ENCODE data around the gene GPR39. TPM values are rescaled to one million over a fixed set of nuclear protein-coding genes. Genes with fewer than 3 reads are reported as not detected.

Gene GPR39
- total and polyA plus RNA-seq, 7 donors = 0.05 to 0.08 TPM; not detected in 5

DNA sequence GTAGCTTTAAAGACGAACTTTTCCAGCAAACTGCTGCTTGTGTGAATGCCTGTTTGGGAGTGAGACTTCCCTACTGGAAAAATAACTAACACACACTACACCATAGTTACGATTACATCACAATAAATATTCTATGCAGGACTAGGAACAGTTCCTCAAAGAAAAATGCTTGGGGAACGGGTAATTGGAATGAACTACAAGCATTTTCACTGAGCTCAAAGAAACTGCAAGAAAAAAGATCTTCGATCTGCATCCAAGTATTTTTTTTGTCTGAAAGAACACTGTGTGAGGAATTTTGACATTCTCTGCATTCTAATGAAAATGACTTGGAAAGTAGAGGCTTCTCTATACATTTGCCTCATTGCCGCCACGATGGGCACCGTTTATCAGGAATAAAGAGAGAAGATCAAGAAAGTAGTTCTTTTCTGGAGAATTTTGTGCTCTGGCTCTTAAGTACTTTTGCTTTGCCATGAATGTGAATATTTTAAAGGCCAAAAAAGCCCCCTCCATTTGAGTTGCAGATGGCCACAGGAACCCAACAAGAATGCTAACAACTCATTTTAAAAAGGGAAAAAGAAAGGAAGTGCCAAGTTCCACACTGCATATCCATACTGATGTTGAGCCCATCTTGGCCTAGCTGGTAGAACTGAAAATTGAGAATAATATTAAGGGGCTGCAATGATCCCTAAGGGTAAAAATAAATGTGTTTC lies 239.8 kb downstream of the GPR39 start:
- TF ChIP-seq, protein P1, sequence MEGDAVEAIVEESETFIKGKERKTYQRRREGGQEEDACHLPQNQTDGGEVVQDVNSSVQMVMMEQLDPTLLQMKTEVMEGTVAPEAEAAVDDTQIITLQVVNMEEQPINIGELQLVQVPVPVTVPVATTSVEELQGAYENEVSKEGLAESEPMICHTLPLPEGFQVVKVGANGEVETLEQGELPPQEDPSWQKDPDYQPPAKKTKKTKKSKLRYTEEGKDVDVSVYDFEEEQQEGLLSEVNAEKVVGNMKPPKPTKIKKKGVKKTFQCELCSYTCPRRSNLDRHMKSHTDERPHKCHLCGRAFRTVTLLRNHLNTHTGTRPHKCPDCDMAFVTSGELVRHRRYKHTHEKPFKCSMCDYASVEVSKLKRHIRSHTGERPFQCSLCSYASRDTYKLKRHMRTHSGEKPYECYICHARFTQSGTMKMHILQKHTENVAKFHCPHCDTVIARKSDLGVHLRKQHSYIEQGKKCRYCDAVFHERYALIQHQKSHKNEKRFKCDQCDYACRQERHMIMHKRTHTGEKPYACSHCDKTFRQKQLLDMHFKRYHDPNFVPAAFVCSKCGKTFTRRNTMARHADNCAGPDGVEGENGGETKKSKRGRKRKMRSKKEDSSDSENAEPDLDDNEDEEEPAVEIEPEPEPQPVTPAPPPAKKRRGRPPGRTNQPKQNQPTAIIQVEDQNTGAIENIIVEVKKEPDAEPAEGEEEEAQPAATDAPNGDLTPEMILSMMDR (IDR thresholded peaks at IDR 0.05) = no peak
- H3K9me3 ChIP-seq = no peaks in the 10 kb centered on the region
- H3K4me3 ChIP-seq = no peak overlapping the region
- H3K36me3 ChIP-seq (ENCODE audit: insufficient read depth in 1 of 2, low read depth in 1 of 2) = no peaks in the 10 kb centered on the region
- intact Hi-C loops (cut with DNase I) = no loop called here
- H3K4me1 ChIP-seq = no peaks in the 10 kb centered on the region
- peaks cover 0 to 9% (median 2%) of the 10 kb centered on the region in 3 donors for H3K27me3 ChIP-seq (ENCODE audit: insufficient read depth in 3 of 3, low read length in 2 of 3)
- no peak for DNase-seq
- no peak for ATAC-seq
- H3K27ac ChIP-seq = no peak overlapping the region
- WGBS, 3 donors = 38 to 46% (median 44%) methylated on average over 7 of the region's 7 CpGs

DNA sequence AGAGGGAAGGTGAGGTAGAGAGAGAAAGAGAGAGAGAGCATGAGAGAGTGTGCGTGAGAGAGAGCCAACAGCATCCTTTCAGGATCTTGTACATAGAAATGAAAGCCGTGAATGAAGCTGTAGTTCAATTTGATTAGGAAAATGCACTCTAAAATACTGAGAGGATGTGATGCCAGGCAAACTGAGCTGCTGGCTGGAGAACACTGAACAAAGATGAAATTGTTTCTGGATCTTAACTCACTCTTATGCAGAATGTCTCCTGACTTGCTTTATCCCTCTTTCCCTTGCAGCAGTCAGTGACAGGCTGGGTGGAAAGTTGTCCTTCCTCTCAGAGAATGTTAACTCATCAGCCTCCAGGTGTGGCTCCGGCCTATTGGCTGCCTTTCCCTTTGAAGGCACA lies 242.7 kb downstream of the GPR39 start:
- intact Hi-C loops (cut with DNase I) = no loop called here
- Histone ChIP-seq H3K9me3 (no peaks in the 10 kb centered on the region), H3K27ac (no peak overlapping the region), H3K27me3 (ENCODE audit: insufficient read depth in 3 of 3, low read length in 2 of 3) (peaks cover 0 to 11% (median 2%) of the 10 kb centered on the region in 3 donors), H3K36me3 (ENCODE audit: insufficient read depth in 1 of 2, low read depth in 1 of 2) (no peaks in the 10 kb centered on the region), H3K4me3 (no peak overlapping the region), H3K4me1 (no peaks in the 10 kb centered on the region)
- DNase-seq (no peak), ATAC-seq (no peak)
- 81 to 88% (median 88%) methylated on average over 3 of the region's 3 CpGs for WGBS, 3 donors
- TF ChIP-seq, protein P1 (IDR thresholded peaks at IDR 0.05) = no peak

DNA sequence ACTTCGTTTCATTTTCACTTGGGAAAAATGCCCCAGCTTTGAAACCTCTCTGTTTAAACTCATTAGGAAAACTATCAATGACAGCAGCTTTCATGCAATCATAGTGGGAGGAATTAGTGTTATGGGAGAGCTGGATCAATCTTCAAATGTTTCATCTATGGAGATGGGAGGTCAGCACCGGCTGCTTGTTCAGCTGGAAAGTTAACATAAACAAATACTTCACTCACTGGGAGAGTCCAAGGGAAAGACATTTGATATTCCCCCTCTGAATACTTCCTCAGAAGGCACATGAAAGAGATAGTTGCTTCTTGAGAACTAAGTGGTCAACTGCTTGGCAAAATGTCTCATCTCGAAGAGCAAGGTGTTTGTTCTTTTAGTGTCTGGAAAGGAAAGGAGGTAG lies 246.1 kb downstream of the GPR39 start:
- 44 to 51% (median 48%) methylated on average over 3 of the region's 3 CpGs for WGBS, 3 donors
- H3K27ac ChIP-seq = no peak overlapping the region
- H3K9me3 ChIP-seq = no peaks in the 10 kb centered on the region
- ATAC-seq (no peak), DNase-seq (no peak)
- H3K4me1 ChIP-seq = no peaks in the 10 kb centered on the region
- no peaks in the 10 kb centered on the region for H3K36me3 ChIP-seq (ENCODE audit: insufficient read depth in 1 of 2, low read depth in 1 of 2)
- intact Hi-C loops (cut with DNase I) = no loop called here
- no peak overlapping the region for H3K4me3 ChIP-seq
- TF ChIP-seq, protein P1 (IDR thresholded peaks at IDR 0.05) = no peak
- H3K27me3 ChIP-seq (ENCODE audit: insufficient read depth in 3 of 3, low read length in 2 of 3) = peaks cover 3 to 15% (median 11%) of the 10 kb centered on the region in 3 donors

DNA sequence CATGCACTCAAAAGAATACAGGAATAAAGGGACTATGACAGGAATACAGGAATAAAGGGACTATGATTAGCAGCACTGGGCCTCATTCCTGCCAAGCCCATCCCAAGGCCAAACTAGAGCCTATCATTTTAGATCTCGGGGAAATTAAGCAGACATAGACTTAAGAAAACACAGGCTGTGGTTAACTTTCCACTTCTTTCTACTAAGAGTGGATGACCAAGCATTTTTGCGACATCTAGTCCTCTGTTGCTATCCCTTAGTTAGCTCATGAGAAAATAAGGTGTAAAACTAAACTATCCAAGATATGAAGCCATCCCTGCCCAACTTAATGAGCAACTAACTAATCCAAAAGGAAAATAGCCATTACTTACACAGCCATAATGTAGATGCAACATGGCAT lies 247.5 kb downstream of the GPR39 start:
- no peak for DNase-seq
- intact Hi-C loops (cut with DNase I) = no loop called here
- peaks cover 8 to 29% (median 11%) of the 10 kb centered on the region in 3 donors for H3K27me3 ChIP-seq (ENCODE audit: insufficient read depth in 3 of 3, low read length in 2 of 3)

More for the DNA sequence above, 247.5 kb downstream of the GPR39 start:
- H3K4me3 ChIP-seq = no peak overlapping the region
- no peak for ATAC-seq
- H3K9me3 ChIP-seq = no peaks in the 10 kb centered on the region
- H3K4me1 ChIP-seq = no peaks in the 10 kb centered on the region
- TF ChIP-seq, protein P1 (IDR thresholded peaks at IDR 0.05) = no peak
- H3K36me3 ChIP-seq (ENCODE audit: insufficient read depth in 1 of 2, low read depth in 1 of 2) = no peaks in the 10 kb centered on the region
- WGBS, 3 donors = 84 to 94% (median 87%) methylated on average over 2 of the region's 2 CpGs
- H3K27ac ChIP-seq = no peak overlapping the region
